ENCODE data around the gene GRK2.

The GRK2 gene

GRCh38 chr11:67310246-67311050 is 44.2 kb downstream of the GRK2 start:
- no peak for DNase-seq (ENCODE audit: low spot score)
- in situ Hi-C loops (cut with MboI; ENCODE audit: low sequenced_read_pairs, unreplicated experiment) = loop anchor here (5.0 kb wide), 1 partner anchor 48 kb away; no protein-coding TSS in a partner anchor
- TF ChIP-seq CTCF (IDR thresholded peaks at IDR 0.05; ENCODE audit: borderline replicate concordance, control extremely low read depth, extremely low read depth, insufficient read depth, missing control alignments) = no peak

DNA sequence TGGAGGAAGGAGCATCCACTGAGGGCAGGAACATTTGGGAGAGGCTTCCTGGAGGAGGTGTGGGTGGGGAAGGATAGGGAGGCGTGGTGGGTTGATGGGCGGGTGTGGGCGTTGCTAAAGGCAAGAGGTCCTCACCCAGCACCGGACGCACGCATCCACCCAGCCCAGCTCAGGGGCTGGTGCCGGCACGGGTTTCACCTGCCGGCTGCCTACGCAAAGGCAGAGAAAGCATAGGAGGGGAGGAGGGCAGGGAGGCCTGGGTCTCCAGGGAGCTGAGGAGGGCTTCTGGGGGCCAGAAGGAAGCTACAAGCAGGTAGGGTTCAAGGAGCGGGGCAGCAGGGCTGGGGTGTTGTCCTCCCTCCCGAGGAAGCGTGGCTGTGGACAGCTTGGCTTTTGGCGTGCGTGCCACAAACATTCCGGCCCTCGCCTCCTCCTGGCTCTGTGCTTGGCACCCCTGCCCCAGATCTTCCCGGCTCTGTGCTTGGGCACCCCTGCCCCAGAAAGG is 44.8 kb downstream of the GRK2 start:
- TF ChIP-seq CTCF (IDR thresholded peaks at IDR 0.05; ENCODE audit: borderline replicate concordance, control extremely low read depth, extremely low read depth, insufficient read depth, missing control alignments) = no peak
- in situ Hi-C loops (cut with MboI; ENCODE audit: low sequenced_read_pairs, unreplicated experiment) = loop anchor here (5.0 kb wide), 1 partner anchor 49 kb away; no protein-coding TSS in a partner anchor

DNA sequence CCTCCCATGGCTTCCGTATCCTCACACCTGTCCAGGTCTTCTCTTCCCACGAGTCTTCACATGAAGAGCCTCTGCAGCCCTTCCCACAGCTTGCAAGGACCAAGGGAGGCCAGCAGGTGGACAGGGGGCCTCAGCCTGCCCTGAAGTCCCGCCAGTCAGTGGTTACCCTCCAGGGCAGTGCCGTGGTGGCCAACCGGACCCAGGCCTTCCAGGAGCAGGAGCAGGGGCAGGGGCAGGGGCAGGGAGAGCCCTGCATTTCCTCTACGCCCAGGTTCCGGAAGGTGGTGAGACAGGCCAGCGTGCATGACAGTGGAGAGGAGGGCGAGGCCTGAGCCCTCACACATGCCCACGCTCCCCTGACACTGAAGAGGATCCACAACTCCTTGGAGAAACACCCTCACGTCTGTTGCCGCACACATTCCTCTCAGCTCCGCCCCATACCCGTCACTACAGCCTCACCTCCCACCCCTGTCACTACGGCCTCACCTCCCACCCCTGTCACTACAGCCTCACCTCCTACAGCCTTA is 45.3 kb downstream of the GRK2 start:
- no peak for DNase-seq (ENCODE audit: low spot score)
- TF ChIP-seq CTCF (IDR thresholded peaks at IDR 0.05; ENCODE audit: borderline replicate concordance, control extremely low read depth, extremely low read depth, insufficient read depth, missing control alignments) = no peak
- in situ Hi-C loops (cut with MboI; ENCODE audit: low sequenced_read_pairs, unreplicated experiment) = loop anchor here (5.0 kb wide), 1 partner anchor 49 kb away; no protein-coding TSS in a partner anchor

More for the DNA sequence above, 44.8 kb downstream of the GRK2 start:
- DNase-seq (ENCODE audit: low spot score) = no peak

DNA sequence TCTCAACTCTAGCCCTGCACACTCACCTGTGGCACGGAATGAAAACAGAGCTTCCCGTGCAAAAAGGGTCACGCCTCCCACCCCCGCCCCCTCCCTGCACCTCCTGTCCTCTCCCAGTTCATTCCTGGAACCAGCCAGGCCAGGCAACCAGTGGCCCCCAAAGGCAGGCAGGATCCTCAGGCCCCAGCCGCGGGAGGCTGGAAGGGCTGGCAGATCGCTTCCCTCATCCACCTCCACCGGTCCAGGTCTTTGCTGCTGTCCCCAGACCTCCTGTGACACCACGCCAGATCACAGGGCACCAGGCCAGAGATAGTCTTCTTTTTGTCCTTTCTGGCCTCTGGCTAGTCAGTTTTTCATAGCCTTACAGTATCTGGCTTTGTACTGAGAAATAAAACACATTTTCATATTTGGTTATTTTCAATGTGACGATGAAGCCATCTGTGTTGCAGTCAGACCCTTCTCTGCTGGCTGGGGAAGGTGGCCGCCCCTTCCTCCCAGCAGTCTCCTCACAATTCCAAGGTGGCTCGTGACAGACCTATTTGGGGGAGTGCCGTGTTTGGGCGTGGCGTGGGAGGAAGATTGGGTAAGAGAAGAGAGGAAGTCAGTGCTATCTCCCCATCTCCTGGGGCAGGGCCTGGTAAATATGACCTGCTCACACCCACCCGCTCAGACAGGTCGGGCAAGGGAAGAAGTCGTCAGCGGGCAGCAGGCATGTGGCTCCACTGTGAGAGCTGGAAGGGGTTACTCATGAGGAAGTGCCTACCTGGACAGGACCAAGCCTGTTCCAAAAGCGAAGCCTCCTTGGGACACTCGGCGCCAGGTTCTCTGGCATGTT is 46.1 kb downstream of the GRK2 start:
- TF ChIP-seq CTCF (IDR thresholded peaks at IDR 0.05; ENCODE audit: borderline replicate concordance, control extremely low read depth, extremely low read depth, insufficient read depth, missing control alignments) = no peak
- DNase-seq (ENCODE audit: low spot score) = no peak
- in situ Hi-C loops (cut with MboI; ENCODE audit: low sequenced_read_pairs, unreplicated experiment) = loop anchor here (5.0 kb wide), 1 partner anchor 50 kb away; no protein-coding TSS in a partner anchor

DNA sequence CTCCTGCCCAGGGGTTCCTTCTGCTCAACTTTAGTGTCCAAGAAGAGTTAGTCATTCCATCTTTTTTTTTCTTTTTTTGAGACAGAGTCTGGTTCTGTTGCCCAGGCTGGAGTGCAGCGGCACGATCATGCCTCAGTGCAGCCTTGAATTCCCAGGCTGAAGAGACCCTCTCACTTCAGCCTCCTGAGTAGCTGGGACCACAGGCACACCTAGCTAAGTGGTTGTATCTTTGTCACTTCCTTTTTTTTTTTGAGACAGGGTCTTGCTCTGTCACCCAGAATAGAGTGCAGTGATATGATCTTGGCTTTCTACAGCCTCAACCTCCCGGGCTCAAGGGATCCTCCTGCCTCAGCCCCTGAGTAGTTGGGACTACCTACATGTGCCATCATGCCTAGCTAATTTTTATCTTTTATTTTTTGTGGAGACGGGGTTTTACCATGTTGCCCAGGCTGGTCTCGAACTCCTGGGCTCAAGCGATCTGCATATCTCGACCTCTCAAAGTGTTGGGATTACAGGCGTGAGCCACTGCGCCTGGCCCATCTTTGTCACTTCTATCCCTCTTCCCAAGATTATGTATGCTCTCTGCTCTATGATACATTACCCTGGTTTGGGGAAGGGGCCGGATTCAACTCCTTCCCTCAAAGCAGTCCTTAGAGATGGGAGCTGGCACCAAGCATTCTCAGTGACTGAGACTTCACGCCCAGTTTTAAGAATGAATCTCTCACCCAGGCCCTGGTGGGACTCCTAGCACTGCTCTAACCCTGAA is 47.0 kb downstream of the GRK2 start:
- DNase-seq (ENCODE audit: low spot score) = no peak
- in situ Hi-C loops (cut with MboI; ENCODE audit: low sequenced_read_pairs, unreplicated experiment) = loop anchor here (5.0 kb wide), 1 partner anchor 51 kb away; no protein-coding TSS in a partner anchor
- TF ChIP-seq CTCF (IDR thresholded peaks at IDR 0.05; ENCODE audit: borderline replicate concordance, control extremely low read depth, extremely low read depth, insufficient read depth, missing control alignments) = no peak

All from GM13976 (cell line).